ENCODE measurements around the gene GRID1. TPM values are rescaled to one million over a fixed set of nuclear protein-coding genes. Genes with fewer than 3 reads are reported as not detected.

GRID1 gene
- total RNA-seq, 1 experiment from 2014 or later = 5.6 TPM

- Histone ChIP-seq H3K4me2 (ENCODE audit: low read length) (no peak overlapping the region), H4K20me1 (ENCODE audit: insufficient read depth) (no peaks in the 10 kb centered on the region), H2AFZ (ENCODE audit: low read depth, low read length, poor library complexity, severe bottlenecking) (no peak overlapping the region), H3K27ac (ENCODE audit: low read depth, low read length) (no peak overlapping the region), H3K36me3 (ENCODE audit: control insufficient read depth in 1 of 2, insufficient read depth in 2 of 2, low read length in 2 of 2) (no peaks in the 10 kb centered on the region), H3K79me2 (ENCODE audit: insufficient read depth, low read length) (no peaks in the 10 kb centered on the region), H3K27me3 (ENCODE audit: insufficient read depth, low read length) (peaks cover 5% of the 10 kb centered on the region), H3K4me1 (ENCODE audit: control insufficient read depth in 1 of 2, insufficient read depth in 2 of 2, low read length in 2 of 2) (no peaks in the 10 kb centered on the region), H3K9ac (ENCODE audit: low read length) (no peak overlapping the region), H3K9me2 (ENCODE audit: insufficient read depth) (no peaks in the 10 kb centered on the region), H3K4me3 (replicated peaks in 1 of 2; ENCODE audit: low read depth in 1 of 2, low read length in 2 of 2) (no peak overlapping the region), H3K9me3 (ENCODE audit: control insufficient read depth in 1 of 2, insufficient read depth in 1 of 2, low read depth in 1 of 2, low read length in 2 of 2) (no peaks in the 10 kb centered on the region)
- ChIA-PET POLR2A (no interaction called here), CTCF (no interaction called here), RAD21 (ENCODE audit: low non-redundant PET in 1 of 2, low total read pairs in 2 of 2, uncharacterized antibody in 2 of 2, unreplicated experiment in 2 of 2) (no interaction called here)
- intact Hi-C loops (cut with micrococcal nuclease) = no loop called here
- TF ChIP-seq SP1 (IDR thresholded peaks at IDR 0.05; ENCODE audit: low read depth) (no peak), POLR2AphosphoS5 (IDR thresholded peaks at IDR 0.05; ENCODE audit: low read depth, low read length) (no peak), YY1 (IDR thresholded peaks at IDR 0.05; ENCODE audit: extremely low read depth, insufficient replicate concordance, low read depth, low read length) (no peak), CTCF (IDR thresholded peaks at IDR 0.05 in 2 of 3, conservative IDR thresholded peaks at IDR 0.05 in 1 of 3; ENCODE audit: borderline replicate concordance in 1 of 3, insufficient read depth in 1 of 3, low read depth in 2 of 3, low read length in 2 of 3) (no peak), SRF (IDR thresholded peaks at IDR 0.05; ENCODE audit: low read depth) (no peak), ELF1 (IDR thresholded peaks at IDR 0.05; ENCODE audit: borderline replicate concordance, low read depth) (no peak), FOSL1 (IDR thresholded peaks at IDR 0.05; ENCODE audit: low read depth) (no peak), CBX3 (IDR thresholded peaks at IDR 0.05; ENCODE audit: low read depth) (no peak)
- ATAC-seq = no peak
- no peak for DNase-seq (ENCODE audit: low read depth, low spot score)
- no TSS peak for BruUV-seq (replicated peaks)
These were observed 761.7 kb downstream of the GRID1 start for GRCh38 chr10:85604884-85605283.

GRCh38 chr10:85604136-85604725 is 762.4 kb downstream of the GRID1 start:
- no peak overlapping the region for H3K4me2 ChIP-seq (ENCODE audit: low read length)
- H3K9me2 ChIP-seq (ENCODE audit: insufficient read depth) = no peaks in the 10 kb centered on the region
- H3K27me3 ChIP-seq (ENCODE audit: insufficient read depth, low read length) = peaks cover 5% of the 10 kb centered on the region
- H4K20me1 ChIP-seq (ENCODE audit: insufficient read depth) = no peaks in the 10 kb centered on the region
- no peaks in the 10 kb centered on the region for H3K36me3 ChIP-seq (ENCODE audit: control insufficient read depth in 1 of 2, insufficient read depth in 2 of 2, low read length in 2 of 2)
- ChIA-PET POLR2A (no interaction called here), RAD21 (ENCODE audit: low non-redundant PET in 1 of 2, low total read pairs in 2 of 2, uncharacterized antibody in 2 of 2, unreplicated experiment in 2 of 2) (no interaction called here), CTCF (no interaction called here)
- no peak overlapping the region for H3K9ac ChIP-seq (ENCODE audit: low read length)
- ATAC-seq (no peak), DNase-seq (ENCODE audit: low read depth, low spot score) (no peak)
- no peak overlapping the region for H3K4me3 ChIP-seq (replicated peaks in 1 of 2; ENCODE audit: low read depth in 1 of 2, low read length in 2 of 2)
- no peaks in the 10 kb centered on the region for H3K79me2 ChIP-seq (ENCODE audit: insufficient read depth, low read length)
- BruUV-seq (replicated peaks) = no TSS peak
- TF ChIP-seq EGR1 (IDR thresholded peaks at IDR 0.05; ENCODE audit: low read depth) (no peak), YY1 (IDR thresholded peaks at IDR 0.05; ENCODE audit: extremely low read depth, insufficient replicate concordance, low read depth, low read length) (no peak), SIN3A (IDR thresholded peaks at IDR 0.05; ENCODE audit: low read depth) (no peak), SRF (IDR thresholded peaks at IDR 0.05; ENCODE audit: low read depth) (no peak), CEBPB (IDR thresholded peaks at IDR 0.05; ENCODE audit: low read depth) (no peak), POLR2AphosphoS5 (IDR thresholded peaks at IDR 0.05; ENCODE audit: low read depth, low read length) (no peak), SP1 (IDR thresholded peaks at IDR 0.05; ENCODE audit: low read depth) (no peak), ZNF274 (IDR thresholded peaks at IDR 0.05; ENCODE audit: low read depth, low read length) (no peak)
- no peak overlapping the region for H2AFZ ChIP-seq (ENCODE audit: low read depth, low read length, poor library complexity, severe bottlenecking)
- intact Hi-C loops (cut with micrococcal nuclease) = no loop called here
- no peaks in the 10 kb centered on the region for H3K9me3 ChIP-seq (ENCODE audit: control insufficient read depth in 1 of 2, insufficient read depth in 1 of 2, low read depth in 1 of 2, low read length in 2 of 2)
- H3K27ac ChIP-seq (ENCODE audit: low read depth, low read length) = no peak overlapping the region
- no peaks in the 10 kb centered on the region for H3K4me1 ChIP-seq (ENCODE audit: control insufficient read depth in 1 of 2, insufficient read depth in 2 of 2, low read length in 2 of 2)

Measured in HCT116 (cell line).